D721Med (cell line): ENCODE measurements around the gene SLC35A3.
"Not testable (repeated sequence)": the region's sequence is repeated elsewhere in the genome, so short reads cannot be mapped to it uniquely, and the experiment has no call there.

Experiments used
- DNase-seq: peaks from one replicate; pipeline ENCODE4 v3.0.0; 2011; ENCODE audit warnings: low spot score; ENCODE audit not compliant: insufficient read length
- FAIRE-seq: peaks from 2 replicates; lab custom pipeline; 2011; peaks lifted over from hg19 to GRCh38; lab: Jason Lieb, UNC
- CTCF ChIP-seq: IDR thresholded peaks from 2 replicates; pipeline ENCODE4 v1.5.1; 2012; ENCODE audit warnings: mild to moderate bottlenecking, control low read depth; ENCODE audit not compliant: insufficient read depth; ENCODE audit errors: missing control alignments

Gene SLC35A3

DNA sequence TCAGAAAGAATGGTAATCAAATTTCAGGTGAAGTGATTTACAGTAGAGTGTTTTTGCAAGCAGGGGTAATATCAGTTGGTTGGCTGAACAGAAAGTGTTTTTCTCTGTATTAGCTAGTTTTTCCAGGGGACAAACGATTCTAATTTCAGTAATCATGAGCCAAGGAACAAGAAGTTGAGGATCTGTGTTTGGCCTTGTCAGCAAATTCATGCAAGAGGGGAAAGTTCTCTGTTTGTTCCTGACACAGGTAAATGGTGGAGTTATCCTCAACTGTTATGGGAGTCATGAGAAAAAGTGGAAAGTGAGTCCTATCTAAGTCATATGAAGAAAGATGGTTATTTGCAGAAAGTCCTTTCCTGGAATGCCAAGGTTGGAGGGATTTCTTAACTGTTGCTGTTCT, 24.6 kb upstream of the SLC35A3 start:
- no peak for TF ChIP-seq CTCF
- DNase-seq (no peak), FAIRE-seq (no peak)

GRCh38 chr1:99950486-99950885, 19.3 kb upstream of the SLC35A3 start:
- FAIRE-seq = no peak
- no peak for DNase-seq
- TF ChIP-seq CTCF = no peak

DNA sequence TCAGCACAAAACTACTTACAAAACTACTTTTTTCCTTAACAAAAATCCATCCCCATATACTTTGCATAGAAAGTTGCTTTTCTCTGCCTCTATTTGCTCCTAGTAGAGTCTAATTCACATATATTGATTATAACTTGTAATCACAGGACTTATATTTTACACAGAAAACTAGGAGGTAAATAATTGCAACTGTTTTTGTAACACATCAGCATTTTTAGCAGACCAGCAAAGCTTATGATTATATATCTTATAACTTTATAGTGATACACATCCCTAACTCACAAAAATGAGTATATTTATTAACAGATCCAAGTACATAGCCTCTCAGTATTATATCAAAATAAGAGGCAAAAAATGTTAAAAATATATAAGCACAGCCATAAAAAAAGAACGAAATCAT, 17.3 kb upstream of the SLC35A3 start:
- DNase-seq = no peak
- FAIRE-seq = no peak
- no peak for TF ChIP-seq CTCF

DNA sequence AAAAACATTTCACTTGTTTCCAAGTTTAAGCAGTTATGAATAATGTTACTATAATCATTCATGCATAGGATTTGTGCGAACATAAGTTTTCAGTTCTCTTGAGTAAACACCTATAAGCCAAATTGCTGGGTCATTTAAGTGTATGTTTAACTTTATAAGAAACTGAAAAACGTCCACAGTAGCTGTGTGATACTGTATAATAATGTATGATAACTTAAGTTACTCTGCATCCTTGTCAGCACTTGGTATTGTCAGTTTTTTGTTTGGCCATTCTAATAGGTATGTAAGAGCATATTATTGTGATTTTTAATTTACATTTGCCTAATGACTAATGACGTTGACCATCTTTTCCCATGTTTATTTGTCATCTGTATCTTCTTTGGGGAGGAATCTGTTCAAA, 14.4 kb upstream of the SLC35A3 start:
- DNase-seq = no peak
- FAIRE-seq = peak; percentile 66
- TF ChIP-seq CTCF = no peak

DNA sequence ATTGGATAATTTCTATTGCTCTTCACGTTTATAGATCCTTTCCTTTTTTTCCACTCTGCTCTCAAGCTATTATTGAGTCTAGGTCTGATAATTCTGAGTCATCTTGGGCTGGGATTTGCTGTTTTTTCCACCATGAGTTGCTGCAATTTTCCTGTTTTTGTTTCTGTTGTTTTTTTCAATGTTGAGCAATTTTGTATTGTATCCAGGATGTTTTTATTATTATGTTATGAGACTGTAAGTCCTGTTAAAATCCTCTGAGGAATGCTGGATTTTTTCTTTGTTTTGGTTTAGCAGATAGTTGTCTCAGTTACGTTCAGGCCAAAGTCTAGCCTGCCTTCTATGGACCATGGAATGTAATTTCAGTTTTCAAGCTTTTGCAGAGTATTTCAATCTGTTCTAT, 13.0 kb upstream of the SLC35A3 start:
- peak; percentile 6 for TF ChIP-seq CTCF
- DNase-seq (no peak), FAIRE-seq (no peak)

- TF ChIP-seq CTCF = no peak
- DNase-seq (no peak), FAIRE-seq (no peak)
Measured at GRCh38 chr1:99957818-99958217, 12.0 kb upstream of the SLC35A3 start.

DNA sequence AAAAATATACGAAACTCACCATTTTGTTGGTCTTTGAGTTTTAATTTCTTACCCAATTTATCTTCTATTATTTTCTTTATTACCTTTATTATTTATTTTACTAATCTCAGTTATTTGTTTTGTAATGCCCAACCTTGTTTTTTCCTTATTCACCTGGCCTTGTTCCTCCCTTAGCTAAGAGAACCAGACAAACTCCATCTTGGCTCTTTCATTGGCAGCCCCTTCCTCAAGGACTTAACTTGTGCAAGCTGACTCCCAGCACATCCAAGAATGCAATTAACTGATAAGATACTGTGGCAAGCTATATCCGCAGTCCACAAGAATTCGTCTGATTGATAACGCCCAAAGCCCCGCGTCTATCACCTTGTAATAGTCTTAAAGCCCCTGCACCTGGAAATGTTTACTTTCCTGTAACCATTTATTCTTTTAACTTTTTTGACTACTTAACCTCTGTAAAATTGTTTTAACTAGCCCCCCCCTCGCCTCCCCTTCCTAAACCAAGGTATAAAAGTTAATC, 10.5 kb upstream of the SLC35A3 start:
- DNase-seq, FAIRE-seq: not testable (repeated sequence)

- not testable (repeated sequence) for DNase-seq, FAIRE-seq
Measured at GRCh38 chr1:99960260-99960659, 9.5 kb upstream of the SLC35A3 start.
